Suprapubic skin (tissue), 4 donors: ENCODE measurements around the gene KHDRBS2. TPM values are rescaled to one million over a fixed set of nuclear protein-coding genes. Genes with fewer than 3 reads are reported as not detected.

Experiments
- DNase-seq, 2 donors: peaks; one replicate each; pipeline ENCODE4 v3.0.0-alpha.2; 2019; ENCODE audit warnings: low spot score in 2 of 2
- H3K27ac ChIP-seq: fragments of 200-600 bp; sonication (generic); one replicate; pipeline ENCODE4 v1.5.1; 2019
- H3K27me3 ChIP-seq: fragments of 200-600 bp; sonication (generic); one replicate; pipeline ENCODE4 v1.5.1; 2019
- H3K36me3 ChIP-seq: fragments of 200-600 bp; sonication (generic); one replicate; pipeline ENCODE4 v1.5.1; 2019
- H3K4me1 ChIP-seq: fragments of 200-600 bp; sonication (generic); one replicate; pipeline ENCODE4 v1.5.1; 2019
- H3K4me3 ChIP-seq: fragments of 200-600 bp; sonication (generic); one replicate; pipeline ENCODE4 v1.5.1; 2019; ENCODE audit warnings: mild to moderate bottlenecking
- H3K9me3 ChIP-seq: fragments of 200-600 bp; sonication (generic); one replicate; pipeline ENCODE4 v1.5.1; 2019
- EP300 ChIP-seq: sonication (generic); formaldehyde crosslinking; IDR thresholded peaks from one replicate; pipeline ENCODE4 v1.6.1; 2017; ENCODE audit warnings: antibody characterized with exemption
- POLR2A ChIP-seq, 2 donors: fragments of 450-650 bp; IDR thresholded peaks; one replicate each; pipeline ENCODE4 v1.6.1; 2017; ENCODE audit warnings: antibody characterized with exemption in 2 of 2, mild to moderate bottlenecking in 2 of 2, moderate library complexity in 2 of 2
- POLR2AphosphoS5 ChIP-seq, 3 donors: sonication (generic); formaldehyde crosslinking; IDR thresholded peaks; one replicate each; pipeline ENCODE4 v1.6.1; 2017; ENCODE audit warnings: antibody characterized with exemption in 3 of 3
- WGBS: methylation state at CpG from one replicate; pipeline ENCODE4 v1.1.5; 2018; 5-methylcytosine and 5-hydroxymethylcytosine counted together
- total RNA-seq, 4 donors: library from RNA; depleted of rRNA; stranded (reverse); fragments of >200 nt; gene quantifications; one replicate each; pipeline ENCODE4 v1.1.0, GENCODE V29; 2016
- TF ChIP-seq, protein P1 (sequence below), 2 donors: fragments of 200-600 bp in 1 of 2; fragments of 450-650 bp in 1 of 2; sonication (generic) in 1 of 2; IDR thresholded peaks; one replicate each; pipeline ENCODE4 v1.5.1; 2016 to 2019; ENCODE audit warnings: antibody characterized with exemption in 2 of 2, mild to moderate bottlenecking in 1 of 2, moderate library complexity in 1 of 2

The KHDRBS2 gene
- total RNA-seq, 4 donors from 2014 or later: not detected

DNA sequence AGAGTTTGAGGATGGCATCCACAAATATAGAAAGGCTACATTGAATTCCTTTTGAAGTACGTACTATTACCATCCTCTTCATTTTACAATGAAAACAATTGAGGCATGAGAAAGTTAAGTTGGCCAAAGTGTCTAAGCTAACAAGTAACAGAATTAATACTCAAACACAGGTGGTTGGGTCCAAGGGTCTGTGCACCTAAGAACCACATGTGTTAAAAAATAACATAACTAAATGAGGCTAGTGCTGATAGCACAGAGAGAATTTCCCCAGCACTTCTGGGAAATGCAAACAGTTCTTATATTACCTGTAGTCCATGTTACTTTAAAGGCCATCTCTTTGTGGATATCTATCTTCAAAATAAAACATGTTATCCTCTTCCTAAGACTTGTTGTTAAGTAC is 10.5 kb upstream of the KHDRBS2 start:
- no peak overlapping the region for H3K4me3 ChIP-seq
- no peak for DNase-seq
- H3K4me1 ChIP-seq: no peaks in the 10 kb centered on the region
- TF ChIP-seq POLR2A (IDR thresholded peaks at IDR 0.05) (no peak), EP300 (no peak), POLR2AphosphoS5 (IDR thresholded peaks at IDR 0.05) (no peak)
- TF ChIP-seq, protein P1, sequence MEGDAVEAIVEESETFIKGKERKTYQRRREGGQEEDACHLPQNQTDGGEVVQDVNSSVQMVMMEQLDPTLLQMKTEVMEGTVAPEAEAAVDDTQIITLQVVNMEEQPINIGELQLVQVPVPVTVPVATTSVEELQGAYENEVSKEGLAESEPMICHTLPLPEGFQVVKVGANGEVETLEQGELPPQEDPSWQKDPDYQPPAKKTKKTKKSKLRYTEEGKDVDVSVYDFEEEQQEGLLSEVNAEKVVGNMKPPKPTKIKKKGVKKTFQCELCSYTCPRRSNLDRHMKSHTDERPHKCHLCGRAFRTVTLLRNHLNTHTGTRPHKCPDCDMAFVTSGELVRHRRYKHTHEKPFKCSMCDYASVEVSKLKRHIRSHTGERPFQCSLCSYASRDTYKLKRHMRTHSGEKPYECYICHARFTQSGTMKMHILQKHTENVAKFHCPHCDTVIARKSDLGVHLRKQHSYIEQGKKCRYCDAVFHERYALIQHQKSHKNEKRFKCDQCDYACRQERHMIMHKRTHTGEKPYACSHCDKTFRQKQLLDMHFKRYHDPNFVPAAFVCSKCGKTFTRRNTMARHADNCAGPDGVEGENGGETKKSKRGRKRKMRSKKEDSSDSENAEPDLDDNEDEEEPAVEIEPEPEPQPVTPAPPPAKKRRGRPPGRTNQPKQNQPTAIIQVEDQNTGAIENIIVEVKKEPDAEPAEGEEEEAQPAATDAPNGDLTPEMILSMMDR (IDR thresholded peaks at IDR 0.05): no peak
- no peaks in the 10 kb centered on the region for H3K36me3 ChIP-seq
- peaks cover 2% of the 10 kb centered on the region for H3K9me3 ChIP-seq
- WGBS: 88% methylated on average over 1 of the region's 1 CpG
- H3K27ac ChIP-seq: no peak overlapping the region
- no peaks in the 10 kb centered on the region for H3K27me3 ChIP-seq

GRCh38 chr6:62288974-62289373 is 2.9 kb upstream of the KHDRBS2 start:
- WGBS: 50% methylated on average over 1 of the region's 1 CpG
- H3K4me1 ChIP-seq: peaks cover 14% of the 10 kb centered on the region

GRCh38 chr6:62288562-62288961 is 2.5 kb upstream of the KHDRBS2 start:
- WGBS: 76% methylated on average over 2 of the region's 2 CpGs
- Histone ChIP-seq H3K27ac (no peak overlapping the region), H3K4me1 (peaks cover 14% of the 10 kb centered on the region), H3K27me3 (peaks cover 15% of the 10 kb centered on the region), H3K4me3 (no peak overlapping the region), H3K9me3 (no peaks in the 10 kb centered on the region), H3K36me3 (no peaks in the 10 kb centered on the region)
- no peak for DNase-seq
- TF ChIP-seq POLR2A (IDR thresholded peaks at IDR 0.05): no peak
- no peak for TF ChIP-seq POLR2AphosphoS5 (IDR thresholded peaks at IDR 0.05)
- TF ChIP-seq, protein P1 (IDR thresholded peaks at IDR 0.05): no peak

More at GRCh38 chr6:62288974-62289373, 2.9 kb upstream of the KHDRBS2 start:
- no peak overlapping the region for H3K4me3 ChIP-seq
- no peaks in the 10 kb centered on the region for H3K9me3 ChIP-seq
- H3K27me3 ChIP-seq: peaks cover 15% of the 10 kb centered on the region
- no peak overlapping the region for H3K27ac ChIP-seq
- DNase-seq: no peak
- TF ChIP-seq POLR2A (IDR thresholded peaks at IDR 0.05) (no peak), POLR2AphosphoS5 (IDR thresholded peaks at IDR 0.05) (no peak), EP300 (no peak)
- TF ChIP-seq, protein P1 (IDR thresholded peaks at IDR 0.05): no peak
- no peaks in the 10 kb centered on the region for H3K36me3 ChIP-seq

DNA sequence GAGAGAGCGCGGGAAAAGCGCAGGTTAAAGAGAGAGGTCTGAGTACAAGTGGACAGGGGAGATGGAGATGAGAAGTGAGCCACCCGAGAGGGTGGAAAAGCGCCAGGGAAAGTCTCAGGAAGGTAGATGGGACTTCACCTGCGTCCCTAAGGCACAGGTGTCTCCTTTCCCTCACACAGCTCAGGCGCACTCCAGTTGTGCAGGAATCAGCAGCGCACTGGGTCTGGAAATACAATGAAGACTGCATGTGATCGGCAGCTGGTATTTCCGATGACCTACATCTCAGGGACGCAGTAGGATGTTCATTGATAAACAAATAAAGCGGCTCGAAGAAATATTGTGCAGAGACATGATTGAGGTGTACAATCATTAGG is 432 bp upstream of the KHDRBS2 start:
- Histone ChIP-seq H3K9me3 (no peaks in the 10 kb centered on the region), H3K27ac (no peak overlapping the region), H3K4me3 (peak overlapping the region; percentile 39), H3K36me3 (no peaks in the 10 kb centered on the region), H3K27me3 (peaks cover 15% of the 10 kb centered on the region), H3K4me1 (peaks cover 14% of the 10 kb centered on the region)
- no peak for DNase-seq
- WGBS: 5% methylated on average over 13 of the region's 13 CpGs
- no peak for TF ChIP-seq EP300
- no peak for TF ChIP-seq POLR2AphosphoS5 (IDR thresholded peaks at IDR 0.05)
- TF ChIP-seq, protein P1 (IDR thresholded peaks at IDR 0.05): no peak
- TF ChIP-seq POLR2A (IDR thresholded peaks at IDR 0.05): no peak

- Histone ChIP-seq H3K27me3 (peaks cover 15% of the 10 kb centered on the region), H3K4me3 (no peak overlapping the region), H3K27ac (no peak overlapping the region), H3K4me1 (peaks cover 14% of the 10 kb centered on the region), H3K9me3 (no peaks in the 10 kb centered on the region), H3K36me3 (no peaks in the 10 kb centered on the region)
- WGBS: 47% methylated on average over 2 of the region's 2 CpGs
- TF ChIP-seq EP300 (no peak), POLR2AphosphoS5 (IDR thresholded peaks at IDR 0.05) (no peak), POLR2A (IDR thresholded peaks at IDR 0.05) (no peak)
- TF ChIP-seq, protein P1 (IDR thresholded peaks at IDR 0.05): no peak
- no peak for DNase-seq
These were observed 1.3 kb downstream of the KHDRBS2 start for GRCh38 chr6:62284725-62285124.
